Upper lobe of right lung (tissue), 1 donor: ENCODE measurements around the gene LHFPL6. TPM values are rescaled to one million over a fixed set of nuclear protein-coding genes. Genes with fewer than 3 reads are reported as not detected.

ENCODE experiments used
- ATAC-seq: fragments of 200-7000 bp; cut with Tn5 transposase; one replicate; pipeline ENCODE4 v1.9.1; 2020; ENCODE audit warnings: mild to moderate bottlenecking, moderate library complexity
- DNase-seq: peaks from one replicate; pipeline ENCODE4 v3.0.0-alpha.2; 2020
- H3K27ac ChIP-seq: fragments of 200-600 bp; one replicate; pipeline ENCODE4 v1.8.0; 2022
- H3K27me3 ChIP-seq: fragments of 200-600 bp; one replicate; pipeline ENCODE4 v1.8.0; 2022; ENCODE audit warnings: mild to moderate bottlenecking
- H3K36me3 ChIP-seq: fragments of 200-600 bp; one replicate; pipeline ENCODE4 v1.8.0; 2022
- H3K4me1 ChIP-seq: fragments of 200-600 bp; one replicate; pipeline ENCODE4 v1.8.0; 2022
- H3K4me3 ChIP-seq: fragments of 200-600 bp; one replicate; pipeline ENCODE4 v1.8.0; 2022; ENCODE audit warnings: mild to moderate bottlenecking
- H3K9me3 ChIP-seq: fragments of 200-600 bp; one replicate; pipeline ENCODE4 v1.8.0; 2022
- CTCF ChIP-seq: fragments of 200-600 bp; IDR thresholded peaks from one replicate; pipeline ENCODE4 v1.8.0; 2022; ENCODE audit warnings: antibody characterized with exemption
- intact Hi-C: fragments of 100-400 bp; cut with DNase I; formaldehyde crosslinking; loops from one replicate; pipeline ENCODE4 v1.11.0; 2022
- total RNA-seq: library from RNA; stranded (reverse); fragmentation: NEBNext Ultra II Directional; extraction: Animal tissue kit (Norgen Biotek cat#: 25700); gene quantifications from one replicate; pipeline ENCODE4 v1.2.1, GENCODE V29; 2021
- donor health status: DM: no; HTN: yes; CAD: no; lungs with severe emphysema.

Gene LHFPL6
- total RNA-seq, 1 donor from 2014 or later = 80.0 TPM

- H3K4me1 ChIP-seq = peaks cover 28% of the 10 kb centered on the region
- no peaks in the 10 kb centered on the region for H3K36me3 ChIP-seq
- ATAC-seq (no peak), DNase-seq (no peak)
- no peak overlapping the region for H3K27ac ChIP-seq
- H3K27me3 ChIP-seq = no peaks in the 10 kb centered on the region
- no peak for TF ChIP-seq CTCF
- no peak overlapping the region for H3K4me3 ChIP-seq
- intact Hi-C loops = loop anchor here (10.0 kb wide), 1 partner anchor 195 kb away; the partner anchor contains the start of gene LHFPL6
- no peaks in the 10 kb centered on the region for H3K9me3 ChIP-seq
Observed at GRCh38 chr13:39410096-39410901, 192.7 kb downstream of the LHFPL6 start.

GRCh38 chr13:39408512-39408911 is 194.5 kb downstream of the LHFPL6 start:
- Histone ChIP-seq H3K27ac (no peak overlapping the region), H3K9me3 (no peaks in the 10 kb centered on the region), H3K27me3 (no peaks in the 10 kb centered on the region), H3K36me3 (no peaks in the 10 kb centered on the region), H3K4me1 (peaks cover 27% of the 10 kb centered on the region), H3K4me3 (no peak overlapping the region)
- DNase-seq = no peak
- no peak for ATAC-seq
- intact Hi-C loops = no loop called here
- no peak for TF ChIP-seq CTCF

- peaks cover 27% of the 10 kb centered on the region for H3K4me1 ChIP-seq
- ATAC-seq (no peak), DNase-seq (no peak)
- no peaks in the 10 kb centered on the region for H3K9me3 ChIP-seq
- no peaks in the 10 kb centered on the region for H3K36me3 ChIP-seq
- H3K27ac ChIP-seq = no peak overlapping the region
- no peak for TF ChIP-seq CTCF
- intact Hi-C loops = no loop called here
- H3K27me3 ChIP-seq = no peaks in the 10 kb centered on the region
- H3K4me3 ChIP-seq = no peak overlapping the region
Observed at GRCh38 chr13:39407786-39408185, 195.2 kb downstream of the LHFPL6 start.

GRCh38 chr13:39407138-39407537 is 195.9 kb downstream of the LHFPL6 start:
- no peak for DNase-seq
- no peak overlapping the region for H3K27ac ChIP-seq
- no peak overlapping the region for H3K4me3 ChIP-seq
- intact Hi-C loops = no loop called here
- TF ChIP-seq CTCF = no peak
- H3K27me3 ChIP-seq = no peaks in the 10 kb centered on the region
- H3K36me3 ChIP-seq = no peaks in the 10 kb centered on the region
- H3K4me1 ChIP-seq = peaks cover 27% of the 10 kb centered on the region
- ATAC-seq = no peak
- no peaks in the 10 kb centered on the region for H3K9me3 ChIP-seq

GRCh38 chr13:39406688-39407087 is 196.3 kb downstream of the LHFPL6 start:
- H3K4me3 ChIP-seq = no peak overlapping the region
- no peaks in the 10 kb centered on the region for H3K36me3 ChIP-seq
- intact Hi-C loops = no loop called here
- DNase-seq = no peak
- H3K4me1 ChIP-seq = peaks cover 27% of the 10 kb centered on the region
- no peaks in the 10 kb centered on the region for H3K9me3 ChIP-seq
- H3K27ac ChIP-seq = no peak overlapping the region
- TF ChIP-seq CTCF = no peak
- no peak for ATAC-seq
- no peaks in the 10 kb centered on the region for H3K27me3 ChIP-seq
